ENCODE data around the gene RFX4.
"Not testable (repeated sequence)": the region's sequence is repeated elsewhere in the genome, so short reads cannot be mapped to it uniquely, and the experiment has no call there.

Gene RFX4

DNA sequence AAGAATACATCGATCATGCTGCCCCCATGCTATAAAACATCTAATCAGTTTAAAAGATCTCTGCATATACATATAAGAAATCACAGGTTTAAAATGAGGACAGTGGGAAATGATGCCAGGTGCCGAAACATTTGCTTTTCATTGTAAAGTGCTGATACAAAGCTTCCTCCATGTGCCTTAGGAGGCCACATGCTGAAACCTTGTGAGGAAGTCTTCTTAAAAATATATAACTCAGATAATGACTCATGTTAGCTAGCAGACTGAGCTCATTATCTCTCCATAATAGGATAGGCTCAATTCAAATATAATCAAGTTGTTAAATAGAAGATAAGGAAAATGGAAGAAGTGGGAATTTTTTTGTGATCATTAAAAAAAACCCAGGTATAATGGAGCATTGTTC is 65.9 kb downstream of the RFX4 start:
- DNase-seq = no peak

DNA sequence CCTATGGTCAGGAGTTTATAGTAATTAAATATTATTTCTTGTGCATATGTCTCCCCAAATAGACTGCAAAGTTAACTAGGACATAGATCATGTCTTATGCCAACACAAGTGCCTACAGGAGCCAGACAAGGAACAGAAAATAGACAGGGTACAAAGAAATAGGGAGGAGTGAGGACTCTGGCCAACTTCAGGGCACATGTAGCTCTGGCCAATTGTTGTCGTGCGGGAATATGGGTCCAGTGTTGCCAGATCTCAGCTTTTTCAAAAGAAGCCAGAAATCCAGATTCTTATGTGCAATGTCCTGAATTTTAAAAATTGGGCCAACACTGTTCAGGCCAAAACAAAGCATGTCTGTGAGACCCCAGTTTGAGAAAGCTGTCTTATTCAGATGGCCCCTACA is 68.7 kb downstream of the RFX4 start:
- DNase-seq = no peak

DNA sequence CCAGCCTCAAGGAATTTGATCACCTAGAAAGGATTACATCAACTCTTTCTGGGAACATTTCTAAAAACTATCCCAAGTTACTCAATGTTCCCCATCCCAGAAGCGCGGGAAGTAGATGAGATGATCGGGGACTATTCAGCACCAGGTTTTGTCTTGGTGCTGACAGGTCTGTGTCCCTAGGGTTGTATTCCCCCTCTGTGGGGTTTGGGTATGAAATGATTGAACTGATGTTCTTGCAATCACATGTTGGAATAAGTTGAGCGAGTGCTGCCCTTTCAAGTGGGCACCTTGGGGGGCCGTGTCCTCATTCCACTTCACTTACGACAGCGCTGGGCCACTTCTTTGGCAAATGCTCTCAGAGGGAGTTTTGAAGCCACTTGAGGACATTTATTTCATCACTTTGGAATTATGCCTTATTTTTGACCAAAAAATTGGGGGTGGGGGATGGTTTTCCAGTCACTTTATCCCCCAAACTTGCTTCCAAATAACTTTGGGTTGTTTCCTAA is 69.8 kb downstream of the RFX4 start:
- no peak for DNase-seq

DNA sequence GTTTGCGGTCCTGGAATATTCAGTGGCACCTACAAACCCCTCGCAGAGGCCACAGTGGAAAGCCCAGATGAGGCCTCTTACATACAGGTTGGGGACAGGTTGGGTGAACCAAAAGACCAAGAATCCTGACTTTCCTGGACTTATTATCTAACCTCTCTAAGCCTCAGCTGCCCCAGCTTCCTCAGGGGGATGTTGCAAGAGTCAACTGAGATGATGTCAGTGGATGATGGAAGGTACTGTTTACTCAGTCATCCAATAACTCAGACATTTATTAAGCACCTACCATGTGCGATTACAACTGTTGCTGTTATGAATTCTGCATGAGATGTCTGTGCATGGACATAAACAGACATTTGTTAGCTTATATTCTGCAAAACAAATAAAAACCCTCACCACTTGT is 72.8 kb downstream of the RFX4 start:
- no peak for DNase-seq

DNA sequence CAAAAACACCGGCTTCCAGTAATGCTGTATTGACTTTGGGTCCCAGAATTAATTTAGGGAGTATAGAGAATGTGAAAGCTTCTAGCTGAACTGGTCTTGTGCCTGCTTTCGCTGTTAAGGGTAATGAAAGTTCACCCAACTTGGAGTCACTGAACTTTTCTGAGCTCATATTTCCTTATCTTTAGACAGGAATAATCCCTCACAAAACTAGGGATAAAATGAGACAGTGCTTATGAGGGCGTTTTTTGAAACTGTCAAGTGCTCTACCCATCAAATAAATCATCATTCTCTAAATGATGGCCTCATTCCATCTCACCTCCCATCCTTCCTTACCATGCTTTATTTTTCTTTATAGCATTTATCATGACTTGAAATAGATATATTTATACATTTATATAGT is 74.7 kb downstream of the RFX4 start:
- DNase-seq = no peak

DNA sequence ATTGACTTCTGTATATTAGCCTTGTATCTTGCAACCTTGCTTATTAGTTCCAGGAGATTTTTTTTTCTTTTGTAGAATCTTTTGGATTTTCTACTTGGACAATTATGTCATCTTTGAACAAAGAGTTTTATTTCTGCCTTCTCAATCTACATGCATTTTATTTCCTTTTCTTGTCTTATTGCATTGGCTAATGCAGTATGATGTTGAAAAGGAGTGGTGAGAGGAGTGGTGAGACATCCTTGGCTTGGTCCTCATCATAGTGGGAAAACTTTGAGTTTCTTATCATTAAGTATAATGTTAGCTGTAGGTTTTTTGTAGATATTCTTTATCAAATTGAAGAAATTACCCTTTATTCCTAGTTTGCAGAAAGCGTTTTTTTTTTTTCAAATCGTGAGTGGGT is 80.6 kb downstream of the RFX4 start:
- no peak for DNase-seq

DNA sequence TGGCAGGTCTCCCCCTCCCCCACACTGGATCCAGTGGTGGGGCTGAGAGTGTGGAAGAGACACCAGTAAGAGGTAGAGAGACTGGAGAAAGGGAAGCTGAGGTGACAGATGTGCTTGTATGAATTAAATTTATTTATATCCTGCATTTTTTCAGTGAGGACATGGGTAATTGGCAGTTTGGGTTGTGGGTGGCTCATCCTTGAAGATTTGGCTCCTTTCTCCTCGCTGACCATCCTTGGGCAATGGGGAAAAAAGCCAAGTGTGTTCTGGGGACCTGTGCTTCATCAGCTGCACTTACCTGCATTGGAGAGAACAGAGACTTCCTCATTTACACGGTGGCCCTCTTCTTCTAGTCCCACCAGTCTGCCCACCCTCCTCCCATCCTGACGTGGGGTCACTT is 86.4 kb downstream of the RFX4 start:
- DNase-seq = no peak

DNA sequence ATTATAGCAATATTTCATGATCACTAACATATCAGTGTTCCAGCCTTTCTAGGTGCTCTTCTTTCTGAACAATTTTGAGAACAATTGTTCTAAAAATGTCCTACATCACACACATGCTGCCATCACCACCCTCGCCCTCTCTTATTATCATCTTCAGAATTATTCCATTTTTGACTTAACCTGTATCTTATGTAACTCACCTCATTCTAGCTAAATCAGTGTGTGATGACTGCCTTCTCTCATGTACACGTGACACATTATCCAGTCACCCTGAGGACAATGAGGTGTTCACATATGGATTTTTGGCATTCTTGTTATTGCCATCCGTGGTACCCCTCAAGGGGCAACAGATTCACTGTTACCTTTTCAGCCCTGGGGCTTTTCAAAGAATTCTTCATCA is 87.3 kb downstream of the RFX4 start:
- DNase-seq = no peak

DNA sequence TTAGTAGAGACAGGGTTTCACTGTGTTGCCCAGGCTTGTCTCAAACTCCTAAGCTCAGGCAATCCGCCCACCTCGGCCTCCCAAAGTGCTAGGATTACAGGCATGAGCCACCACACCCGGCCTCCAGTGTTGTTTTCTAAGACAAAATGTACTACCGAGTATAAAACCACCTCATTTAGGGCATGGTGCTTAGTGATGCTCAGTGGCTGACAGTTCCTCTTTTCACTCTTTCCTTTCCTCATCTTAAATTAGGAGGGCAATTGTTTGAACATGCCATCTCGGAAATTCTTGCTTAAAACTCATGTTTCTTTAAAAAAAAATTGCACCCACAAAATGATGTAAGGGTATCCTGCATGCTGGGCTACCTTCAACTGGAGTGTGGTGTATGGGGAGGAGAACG is 89.0 kb downstream of the RFX4 start:
- DNase-seq = no peak

DNA sequence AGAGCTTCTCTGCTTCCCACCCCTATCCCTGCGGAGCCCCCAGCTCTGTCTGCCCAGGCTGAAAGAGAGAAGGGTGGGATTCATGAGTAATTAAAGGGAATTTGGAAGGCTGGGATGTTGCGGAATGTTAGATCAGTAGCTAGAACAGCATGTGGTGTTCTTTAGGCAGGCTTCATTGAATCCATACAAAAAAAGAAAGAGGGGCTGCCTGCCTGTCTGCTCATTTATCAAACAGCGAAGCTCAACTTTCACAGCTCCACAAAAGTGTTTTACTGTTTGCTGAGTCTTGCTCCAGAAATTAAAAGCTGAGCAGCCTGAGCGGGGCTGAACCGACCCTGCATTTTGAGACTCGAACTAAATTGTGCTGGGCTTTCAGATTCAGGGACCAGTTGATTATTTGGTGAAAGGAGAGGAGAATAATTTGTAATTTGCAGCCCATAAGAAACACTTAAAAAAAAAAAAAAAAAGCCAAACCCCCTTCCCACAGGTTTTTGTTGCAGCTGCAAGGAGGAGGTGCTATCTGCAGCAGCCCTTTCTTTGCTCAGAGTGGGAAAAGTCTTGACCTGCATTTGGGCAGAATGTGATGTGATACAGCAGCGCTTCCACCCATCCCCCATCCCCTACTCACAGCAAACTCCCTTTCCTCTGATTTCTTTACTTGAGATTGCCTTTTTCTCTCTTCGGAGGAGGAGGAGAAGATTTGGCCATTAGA is 89.7 kb downstream of the RFX4 start:
- peak; percentile 25 for DNase-seq

DNA sequence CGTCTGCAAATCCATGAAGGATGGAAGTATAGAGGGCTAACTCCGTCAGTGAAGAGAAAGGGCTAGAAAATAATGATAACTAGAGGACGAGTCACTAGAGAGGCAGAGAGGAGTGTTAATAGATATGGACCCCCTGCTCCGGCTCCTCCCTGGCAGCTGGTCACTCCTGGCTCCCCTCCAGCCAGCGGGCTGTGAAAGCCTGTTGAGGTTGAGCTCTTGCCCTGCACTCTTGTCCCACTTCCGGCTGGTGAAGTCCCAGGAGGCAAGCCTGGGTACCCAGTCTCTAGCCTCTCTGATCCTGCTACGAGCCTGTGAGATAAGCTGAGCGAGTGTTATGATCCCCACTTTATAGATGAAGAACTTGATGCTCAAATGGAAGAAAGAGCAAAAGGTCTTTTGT is 90.3 kb downstream of the RFX4 start:
- no peak for DNase-seq

DNA sequence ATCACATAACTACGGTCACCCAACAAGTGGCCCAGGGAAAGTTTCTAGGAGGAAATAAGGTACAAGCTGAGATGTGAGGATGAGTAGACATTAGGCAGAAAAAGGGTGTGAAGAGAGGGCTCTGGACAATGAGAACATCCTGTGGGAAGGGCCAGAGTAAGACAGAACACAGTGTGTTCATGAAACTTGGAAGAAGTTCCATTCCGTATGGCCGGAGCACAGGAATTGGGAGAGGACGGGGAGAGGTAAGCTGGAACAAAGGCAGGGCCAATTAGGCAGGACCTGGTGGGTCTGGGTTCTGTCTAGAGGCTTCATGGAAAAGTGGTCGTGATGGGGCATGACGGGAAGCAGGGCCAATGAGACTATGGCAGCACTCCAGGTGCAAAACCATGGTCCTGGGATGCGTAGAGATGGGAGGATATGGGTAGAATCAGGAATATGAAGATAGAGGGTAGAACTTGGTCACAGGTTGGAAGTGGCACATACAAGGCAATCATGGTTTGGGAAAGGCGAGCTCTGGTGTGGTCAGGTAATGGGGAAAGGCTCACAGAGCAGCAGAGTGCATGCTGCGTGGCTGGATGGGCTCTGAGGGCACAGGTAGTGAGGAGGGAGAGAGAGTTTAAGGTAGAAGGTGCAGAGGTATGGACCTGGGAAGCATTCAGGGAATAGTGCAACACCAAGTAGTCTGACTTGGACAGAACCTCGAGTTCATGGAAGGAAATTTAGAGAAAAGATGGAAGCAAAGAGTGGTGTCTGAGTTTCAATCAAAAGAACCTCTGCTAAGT is 93.0 kb downstream of the RFX4 start:
- no peak for DNase-seq

DNA sequence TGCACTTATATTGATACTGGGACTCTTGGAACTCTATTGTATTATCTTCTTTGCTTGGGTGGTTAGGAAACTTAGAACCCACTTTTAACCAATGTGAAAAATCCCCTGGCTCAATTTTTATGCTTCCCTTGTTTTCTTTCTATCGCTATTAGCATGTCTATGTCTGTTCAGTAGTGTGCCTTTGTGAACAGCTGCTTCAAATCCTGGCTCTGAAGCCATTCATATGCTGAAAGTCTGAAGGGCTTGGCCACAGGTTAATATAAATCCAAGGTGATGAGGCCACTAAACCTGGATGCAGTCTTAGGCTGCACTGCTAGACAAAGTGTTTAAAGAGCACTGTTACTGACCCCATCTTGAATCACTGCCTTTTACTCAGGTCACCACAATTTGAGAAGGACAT is 96.8 kb downstream of the RFX4 start:
- no peak for DNase-seq

DNA sequence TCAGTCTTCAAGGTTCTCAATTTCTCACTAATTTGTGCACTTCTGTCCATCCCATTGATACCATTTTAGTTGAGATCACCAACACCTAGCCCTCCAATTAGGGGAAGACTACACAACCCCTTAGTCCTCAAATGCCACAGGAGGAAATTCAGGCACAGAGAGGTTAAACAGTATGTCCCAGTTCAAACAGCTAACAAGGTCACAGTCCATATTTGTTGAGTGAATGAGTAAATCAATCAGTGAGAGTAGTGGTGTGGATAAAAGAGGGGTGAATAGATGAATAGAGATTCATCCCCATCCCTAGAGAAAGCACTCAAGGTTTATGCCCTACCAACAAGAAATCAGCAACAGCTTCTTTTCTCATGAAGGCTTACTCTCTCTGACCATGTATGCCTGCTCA is 97.5 kb downstream of the RFX4 start:
- no peak for DNase-seq

DNA sequence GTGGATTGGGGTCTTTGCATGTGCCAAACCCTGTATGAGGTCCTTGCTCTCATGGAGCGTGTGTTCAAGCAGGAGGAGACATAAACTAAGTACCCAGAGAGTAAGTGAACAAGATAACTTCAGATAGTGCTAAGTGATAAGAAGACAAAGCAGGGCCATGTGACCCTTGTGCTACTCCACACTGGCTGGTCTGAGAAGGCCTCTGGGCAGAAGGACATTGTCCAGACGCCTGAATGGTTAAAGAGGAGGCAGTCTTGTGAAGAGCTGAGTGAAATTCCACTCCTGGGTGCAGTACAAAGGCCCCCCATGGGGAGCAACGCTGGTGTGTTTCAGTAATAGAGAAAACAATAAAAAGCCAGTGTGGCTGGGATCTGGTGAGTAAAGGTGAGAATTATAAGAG is 98.4 kb downstream of the RFX4 start:
- no peak for DNase-seq

DNA sequence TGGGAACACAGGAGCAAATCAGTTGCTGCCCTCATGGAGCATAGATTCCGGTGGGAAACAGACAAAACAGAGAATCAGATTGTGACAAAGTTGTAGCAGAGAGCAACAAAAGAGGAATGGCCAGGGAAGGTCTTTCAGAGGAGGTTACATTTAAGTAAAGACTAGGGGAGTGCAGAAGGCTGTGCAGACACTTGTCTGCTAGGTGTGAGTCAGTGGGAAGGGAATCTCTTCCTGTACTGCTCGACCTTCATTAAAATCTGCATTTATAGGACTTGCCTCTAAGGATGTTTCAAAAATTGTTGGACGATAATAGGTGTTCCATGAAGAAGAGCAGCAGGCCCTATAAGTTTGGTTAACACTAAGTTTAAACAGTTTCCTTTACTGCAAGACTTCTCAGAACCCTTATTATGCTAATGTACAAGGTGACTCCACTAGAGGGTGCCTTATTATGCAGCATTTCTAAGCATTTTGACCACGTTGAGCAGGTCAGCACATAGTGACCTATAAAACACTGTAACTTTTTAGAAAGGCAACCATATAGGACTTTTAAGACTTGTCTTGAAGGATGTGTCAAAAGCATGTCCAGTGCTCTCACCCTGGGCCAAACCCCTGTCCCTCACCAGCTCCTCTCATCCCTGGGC is 99.9 kb downstream of the RFX4 start:
- no peak for DNase-seq

DNA sequence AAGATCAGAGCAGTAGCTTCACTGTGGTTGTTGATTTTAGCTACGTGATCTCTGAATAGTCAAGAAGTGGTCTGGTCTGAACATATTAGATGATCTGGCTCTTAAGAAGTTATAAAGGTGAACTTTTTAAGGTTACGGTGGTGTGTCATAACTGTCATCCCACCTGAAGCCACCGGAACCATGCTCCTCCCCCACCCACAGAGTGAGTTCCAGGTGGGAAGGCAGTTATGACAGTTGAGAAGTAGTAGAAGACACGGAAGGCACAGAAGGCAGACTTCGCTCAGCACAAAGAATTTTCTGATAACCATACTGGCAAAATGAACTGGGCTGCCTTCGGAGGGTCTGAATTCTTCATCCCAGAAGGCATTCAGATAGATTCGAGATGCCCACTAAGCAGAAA is 101.7 kb downstream of the RFX4 start:
- no peak for DNase-seq

DNA sequence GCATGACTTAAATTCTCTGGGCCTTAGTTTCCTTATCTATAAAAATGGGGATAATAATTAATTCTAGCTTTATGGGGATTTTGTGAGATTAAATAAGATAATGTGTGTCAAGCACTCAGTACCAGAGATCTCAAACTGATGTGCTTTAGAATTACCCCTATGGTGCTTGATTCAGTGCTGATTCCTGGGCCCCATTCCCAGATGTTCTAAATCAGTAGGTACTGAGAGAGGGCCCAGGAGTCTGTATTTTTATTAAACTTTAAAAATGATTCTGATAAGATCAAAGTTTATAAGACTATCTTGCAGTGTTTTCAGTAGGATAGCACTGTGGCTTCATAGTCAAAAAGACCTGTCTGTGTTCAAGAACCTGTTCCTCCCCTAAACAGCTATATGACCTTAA is 102.6 kb downstream of the RFX4 start:
- no peak for DNase-seq

DNA sequence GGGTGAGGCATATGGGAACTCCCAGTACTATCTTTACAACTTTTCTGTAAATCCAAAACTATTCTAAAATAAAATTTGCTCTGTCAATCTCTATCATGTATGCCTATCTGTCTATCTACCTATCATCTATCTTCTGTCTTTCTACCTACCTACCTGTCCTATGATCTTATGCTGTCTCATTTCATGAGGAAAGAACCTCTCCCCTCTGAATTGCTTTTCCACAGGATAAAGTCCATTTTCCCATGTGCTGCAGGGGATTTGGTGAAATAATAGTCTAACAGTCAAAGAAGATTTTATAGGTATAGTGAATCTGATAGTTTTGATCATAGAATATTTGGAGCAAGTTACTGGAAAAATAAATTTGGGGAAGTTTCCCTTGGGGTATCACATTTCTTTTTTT is 104.9 kb downstream of the RFX4 start:
- no peak for DNase-seq

DNA sequence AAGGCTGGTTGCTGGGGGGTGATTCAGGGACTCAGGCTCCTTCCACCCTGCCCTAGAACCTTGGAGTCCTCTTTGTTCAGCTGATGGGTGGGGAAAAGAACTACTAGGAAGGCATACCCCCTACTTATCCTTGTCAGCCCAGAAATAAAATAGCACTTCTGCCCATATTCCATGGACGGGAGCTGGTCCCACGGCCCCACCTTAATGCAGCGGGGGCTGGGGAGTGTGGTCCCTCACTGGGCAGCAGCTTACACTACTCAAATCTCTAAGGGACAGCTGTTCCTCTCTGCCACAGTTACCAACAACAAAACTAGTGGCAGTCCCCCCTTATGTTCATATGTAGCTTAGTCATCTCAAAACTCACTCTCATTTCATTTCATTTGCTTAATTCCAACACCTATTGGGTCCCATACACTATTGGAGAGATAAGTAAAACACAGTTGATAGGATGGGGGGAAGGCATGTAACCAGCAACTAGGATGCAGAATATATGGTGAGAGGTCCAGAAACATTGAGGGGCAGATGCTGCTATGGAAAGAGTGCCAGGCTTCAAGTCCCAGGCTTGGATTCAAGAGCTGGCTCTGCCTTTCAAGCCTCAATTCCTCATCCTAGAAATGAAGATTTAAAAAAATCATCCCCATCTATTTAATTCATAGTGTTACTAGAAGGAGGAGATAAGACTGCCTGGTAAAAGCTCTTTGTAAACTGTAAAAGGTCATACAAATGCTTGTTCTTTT is 107.9 kb downstream of the RFX4 start:
- DNase-seq = no peak

DNA sequence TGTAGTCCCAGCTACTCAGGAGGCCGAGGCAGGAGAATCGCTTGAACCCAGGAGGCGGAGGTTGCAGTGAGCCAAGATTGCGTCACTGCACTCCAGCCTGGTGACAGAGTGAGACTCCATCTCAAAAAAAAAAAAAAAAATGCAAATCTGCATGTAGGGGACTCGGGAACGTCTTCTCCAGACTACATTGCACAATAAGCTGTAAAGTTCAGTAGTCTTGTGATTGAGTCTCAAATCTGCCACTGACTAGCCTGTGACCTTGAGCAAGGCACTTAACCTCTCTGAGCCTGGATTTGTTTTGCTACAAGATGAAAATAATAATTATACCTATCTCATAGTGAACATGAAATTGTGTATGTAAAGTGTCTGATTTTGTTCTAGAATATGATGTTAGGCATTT is 109.2 kb downstream of the RFX4 start:
- DNase-seq = not testable (repeated sequence)

DNA sequence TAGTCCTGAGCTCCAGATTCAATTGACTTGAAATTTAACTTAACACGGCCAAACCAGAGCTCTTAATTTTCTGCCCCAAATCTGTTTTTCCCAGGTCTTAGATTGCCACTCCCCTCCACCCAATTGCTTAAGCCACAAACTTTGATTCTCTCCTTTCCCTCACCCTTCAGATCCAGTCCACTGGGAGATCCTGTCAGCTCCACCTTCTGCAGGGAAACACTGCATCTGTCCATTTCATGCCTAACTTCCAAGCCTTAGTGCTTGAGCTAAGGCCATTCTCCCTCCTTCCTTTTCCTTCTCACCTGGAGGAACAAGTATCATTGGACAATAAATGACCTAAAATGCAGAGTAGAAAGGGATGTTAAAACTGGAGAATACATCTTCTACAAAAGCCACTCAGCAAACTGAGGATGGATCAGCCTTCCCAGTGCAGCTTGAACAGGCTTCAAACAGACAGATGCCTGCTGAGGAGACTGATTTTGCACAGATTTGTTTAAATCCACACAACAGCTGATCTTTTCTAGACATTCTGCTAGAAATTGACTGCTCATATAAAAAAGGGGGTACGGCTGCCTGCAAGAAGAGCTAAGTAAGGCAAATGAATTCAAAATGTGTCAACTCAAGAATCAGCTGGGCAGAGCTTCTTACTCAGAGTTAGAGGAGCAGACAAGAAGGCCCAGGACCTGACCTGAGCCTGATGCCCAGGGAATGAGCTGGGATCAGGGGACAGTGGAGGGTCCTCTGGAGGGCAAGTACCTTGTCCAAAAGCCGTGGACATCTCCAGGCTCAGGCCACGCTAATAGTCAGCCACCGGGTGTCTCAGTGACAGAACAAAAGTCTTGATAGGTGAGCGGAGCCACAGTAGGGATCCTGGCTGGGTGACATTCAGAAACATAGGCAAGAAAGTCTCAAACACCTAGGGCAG is 110.4 kb downstream of the RFX4 start:
- no peak for DNase-seq
